Hepatocyte (in vitro differentiated cells): Measurements from ENCODE around the gene PYY. TPM values are rescaled to one million over a fixed set of nuclear protein-coding genes. Genes with fewer than 3 reads are reported as not detected.

Experiments
- DNase-seq: peaks from one replicate; pipeline ENCODE4 v3.0.0-alpha.2; 2016; ENCODE audit warnings: low spot score
- H2AFZ ChIP-seq: fragments of 200-600 bp; sonication (generic); 2 replicates; pipeline ENCODE4 v1.6.0; 2016; ENCODE audit warnings: antibody characterized with exemption, mild to moderate bottlenecking
- H3K27ac ChIP-seq: fragments of 200-600 bp; sonication (generic); 2 replicates; pipeline ENCODE4 v1.5.1; 2016; ENCODE audit warnings: mild to moderate bottlenecking
- H3K27me3 ChIP-seq: fragments of 200-600 bp; sonication (generic); 2 replicates; pipeline ENCODE4 v1.6.1; 2016
- H3K36me3 ChIP-seq: fragments of 200-600 bp; sonication (generic); replicated peaks from 2 replicates; pipeline ENCODE4 v1.5.1; 2016; ENCODE audit warnings: low read depth; ENCODE audit not compliant: insufficient read depth
- H3K4me1 ChIP-seq: fragments of 200-600 bp; sonication (generic); 2 replicates; pipeline ENCODE4 v1.5.1; 2016; ENCODE audit warnings: mild to moderate bottlenecking, moderate library complexity; ENCODE audit not compliant: insufficient read depth
- H3K4me2 ChIP-seq: fragments of 200-600 bp; sonication (generic); 2 replicates; pipeline ENCODE4 v1.6.0; 2016
- H3K4me3 ChIP-seq: fragments of 200-600 bp; sonication (generic); 2 replicates; pipeline ENCODE4 v1.5.1; 2016; ENCODE audit warnings: mild to moderate bottlenecking
- H3K79me2 ChIP-seq: fragments of 200-600 bp; sonication (generic); 2 replicates; pipeline ENCODE4 v1.6.0; 2017; ENCODE audit warnings: mild to moderate bottlenecking
- H3K9me2 ChIP-seq: fragments of 200-600 bp; sonication (generic); replicated peaks from 2 replicates; pipeline ENCODE4 v1.6.0; 2017; ENCODE audit warnings: mild to moderate bottlenecking; ENCODE audit not compliant: insufficient read depth
- H3K9me3 ChIP-seq: fragments of 200-600 bp; sonication (generic); 2 replicates; pipeline ENCODE4 v1.5.1; 2016; ENCODE audit warnings: low read depth, mild to moderate bottlenecking
- H4K20me1 ChIP-seq: fragments of 200-600 bp; sonication (generic); 2 replicates; pipeline ENCODE4 v1.6.0; 2016; ENCODE audit warnings: mild to moderate bottlenecking; ENCODE audit not compliant: insufficient read depth, poor library complexity, severe bottlenecking
- CTCF ChIP-seq: fragments of 200-600 bp; sonication (generic); IDR thresholded peaks from 2 replicates; pipeline ENCODE4 v1.5.1; 2016; ENCODE audit warnings: antibody characterized with exemption, mild to moderate bottlenecking; ENCODE audit not compliant: poor library complexity
- EZH2 ChIP-seq: fragments of 200-600 bp; sonication (generic); IDR thresholded peaks from 2 replicates; pipeline ENCODE4 v1.6.1; 2016; ENCODE audit warnings: antibody characterized with exemption, mild to moderate bottlenecking, borderline replicate concordance
- EZH2phosphoT487 ChIP-seq: fragments of 200-600 bp; sonication (generic); IDR thresholded peaks from one replicate; pipeline ENCODE4 v1.6.1; 2018; ENCODE audit warnings: antibody characterized with exemption, mild to moderate bottlenecking, low read depth, moderate library complexity; ENCODE audit not compliant: unreplicated experiment, severe bottlenecking
- WGBS: methylation state at CpG from one replicate; pipeline ENCODE4 v1.1.6; 2016; ENCODE audit warnings: low lambda C conversion rate; ENCODE audit errors: missing lambda C conversion rate; 5-methylcytosine and 5-hydroxymethylcytosine counted together
- polyA plus RNA-seq: library from polyadenylated mRNA; unstranded; fragments of >200 nt; fragmentation: Nextera tagmentation; extraction: Ambion mirVana; gene quantifications from 2 replicates; pipeline ENCODE4 v1.2.1, GENCODE V29; 2016
- total RNA-seq: library from RNA; depleted of rRNA; stranded (reverse); fragments of >200 nt; gene quantifications from 2 replicates; pipeline ENCODE4 v1.2.3, GENCODE V29; 2014

Gene PYY
- total and polyA plus RNA-seq, 2 experiments from 2014 or later, result 16.9 TPM; not detected in 1

GRCh38 chr17:43918026-43918389 is 35.7 kb downstream of the PYY start:
- Histone ChIP-seq H3K4me2 (peak overlapping the region; percentile 41), H3K4me3 (no peak overlapping the region)

GRCh38 chr17:43917348-43918025 is 36.3 kb downstream of the PYY start:
- Histone ChIP-seq H3K4me1 (no peaks in the 10 kb centered on the region), H3K9me2 (no peaks in the 10 kb centered on the region), H3K4me3 (no peak overlapping the region), H3K27ac (no peak overlapping the region), H3K9me3 (no peaks in the 10 kb centered on the region), H3K79me2 (no peaks in the 10 kb centered on the region), H4K20me1 (no peaks in the 10 kb centered on the region), H3K27me3 (peaks cover 17% of the 10 kb centered on the region), H3K4me2 (peak overlapping the region; percentile 41), H2AFZ (no peak overlapping the region), H3K36me3 (no peaks in the 10 kb centered on the region)
- DNase-seq, result peak; percentile 45
- TF ChIP-seq EZH2phosphoT487 (no peak), CTCF (peak; percentile 36)
- WGBS, result 37% methylated on average over 43 of the region's 43 CpGs

More at GRCh38 chr17:43918026-43918389, 35.7 kb downstream of the PYY start:
- Histone ChIP-seq H3K9me3 (no peaks in the 10 kb centered on the region), H3K27me3 (peaks cover 15% of the 10 kb centered on the region), H4K20me1 (no peaks in the 10 kb centered on the region), H3K79me2 (no peaks in the 10 kb centered on the region), H3K4me1 (no peaks in the 10 kb centered on the region), H2AFZ (no peak overlapping the region), H3K9me2 (no peaks in the 10 kb centered on the region), H3K27ac (no peak overlapping the region), H3K36me3 (no peaks in the 10 kb centered on the region)
- WGBS, result 80% methylated on average over 13 of the region's 13 CpGs
- TF ChIP-seq EZH2 (no peak), CTCF (no peak), EZH2phosphoT487 (no peak)
- DNase-seq, result no peak

GRCh38 chr17:43917016-43917347 is 36.8 kb downstream of the PYY start:
- TF ChIP-seq EZH2, result no peak
- TF ChIP-seq CTCF, result no peak
- TF ChIP-seq EZH2phosphoT487, result no peak
- H3K79me2 ChIP-seq, result no peaks in the 10 kb centered on the region
- H3K36me3 ChIP-seq, result no peaks in the 10 kb centered on the region
- no peak overlapping the region for H2AFZ ChIP-seq
- DNase-seq, result no peak
- H3K9me3 ChIP-seq, result no peaks in the 10 kb centered on the region
- peak overlapping the region; percentile 41 for H3K4me2 ChIP-seq
- H3K9me2 ChIP-seq, result no peaks in the 10 kb centered on the region
- H4K20me1 ChIP-seq, result no peaks in the 10 kb centered on the region
- no peaks in the 10 kb centered on the region for H3K4me1 ChIP-seq
- peaks cover 17% of the 10 kb centered on the region for H3K27me3 ChIP-seq
- no peak overlapping the region for H3K4me3 ChIP-seq
- no peak overlapping the region for H3K27ac ChIP-seq
- WGBS, result 73% methylated on average over 8 of the region's 8 CpGs

- DNase-seq, result no peak
- no peaks in the 10 kb centered on the region for H3K36me3 ChIP-seq
- TF ChIP-seq EZH2 (no peak), EZH2phosphoT487 (no peak), CTCF (peak; percentile 19)
- no peaks in the 10 kb centered on the region for H3K9me3 ChIP-seq
- H3K4me2 ChIP-seq, result no peak overlapping the region
- no peaks in the 10 kb centered on the region for H3K9me2 ChIP-seq
- no peak overlapping the region for H2AFZ ChIP-seq
- H3K27me3 ChIP-seq, result peaks cover 17% of the 10 kb centered on the region
- no peaks in the 10 kb centered on the region for H3K4me1 ChIP-seq
- no peak overlapping the region for H3K27ac ChIP-seq
- no peak overlapping the region for H3K4me3 ChIP-seq
- no peaks in the 10 kb centered on the region for H3K79me2 ChIP-seq
- H4K20me1 ChIP-seq, result no peaks in the 10 kb centered on the region
- 37% methylated on average over 4 of the region's 4 CpGs for WGBS
Observed at GRCh38 chr17:43916385-43916784, 37.4 kb downstream of the PYY start.
